Liver (tissue), 3 donors: ENCODE measurements around the gene GLB1L3.

ENCODE experiments used
- CTCF ChIP-seq: fragments of 150-350 bp; IDR thresholded peaks from 2 replicates; pipeline ENCODE4 v1.5.1; 2017; ENCODE audit warnings: improper control_type of control experiment, low read depth, low read length; ENCODE audit not compliant: missing input control
- EGR1 ChIP-seq, 2 donors: IDR thresholded peaks; 2 replicates each; pipeline ENCODE4 v1.6.1; 2016 to 2018; ENCODE audit warnings: antibody characterized with exemption in 2 of 2, low read depth in 2 of 2
- FOXA1 ChIP-seq: IDR thresholded peaks from 2 replicates; pipeline ENCODE4 v1.6.1; 2016; ENCODE audit warnings: antibody characterized with exemption
- RAD21 ChIP-seq, 2 donors: IDR thresholded peaks; 2 replicates each; pipeline ENCODE4 v1.6.1; 2016; ENCODE audit warnings: antibody characterized with exemption in 2 of 2, mild to moderate bottlenecking in 2 of 2
- REST ChIP-seq: IDR thresholded peaks from 2 replicates; pipeline ENCODE4 v1.6.1; 2016; ENCODE audit warnings: antibody characterized with exemption, mild to moderate bottlenecking
- RXRA ChIP-seq, 2 donors: IDR thresholded peaks; 2 replicates each; pipeline ENCODE4 v1.6.1; 2017 to 2018; ENCODE audit warnings: antibody characterized with exemption in 2 of 2, mild to moderate bottlenecking in 1 of 2
- SP1 ChIP-seq: IDR thresholded peaks from 2 replicates; pipeline ENCODE4 v1.6.1; 2018; ENCODE audit warnings: antibody characterized with exemption, mild to moderate bottlenecking
- YY1 ChIP-seq: IDR thresholded peaks from 2 replicates; pipeline ENCODE4 v1.6.1; 2016; ENCODE audit warnings: antibody characterized with exemption, mild to moderate bottlenecking
- donor health status: healthy.
- donor health status: healthy.

GRCh38 chr11:134313821-134314607 is 37.8 kb downstream of the GLB1L3 start:
- TF ChIP-seq RXRA (IDR thresholded peaks at IDR 0.05) (no peak), REST (no peak), CTCF (no peak), SP1 (no peak), FOXA1 (no peak), RAD21 (IDR thresholded peaks at IDR 0.05) (peak; percentile 15 to 22), YY1 (no peak), EGR1 (IDR thresholded peaks at IDR 0.05; ENCODE audit: low read depth in 2 of 2) (no peak)
